Activated CD8-positive, alpha-beta memory T cell treated with anti-CD3 and anti-CD28 coated beads for 4 hours (primary cell): ENCODE results near the gene PLIN3.
"Not testable (repeated sequence)": the region's sequence is repeated elsewhere in the genome, so short reads cannot be mapped to it uniquely, and the experiment has no call there.

ENCODE experiments used
- DNase-seq, 2 donors: peaks; one replicate each; pipeline ENCODE4 v3.0.0-alpha.2; 2020; ENCODE audit warnings: low read depth in 2 of 2

PLIN3 gene

DNA sequence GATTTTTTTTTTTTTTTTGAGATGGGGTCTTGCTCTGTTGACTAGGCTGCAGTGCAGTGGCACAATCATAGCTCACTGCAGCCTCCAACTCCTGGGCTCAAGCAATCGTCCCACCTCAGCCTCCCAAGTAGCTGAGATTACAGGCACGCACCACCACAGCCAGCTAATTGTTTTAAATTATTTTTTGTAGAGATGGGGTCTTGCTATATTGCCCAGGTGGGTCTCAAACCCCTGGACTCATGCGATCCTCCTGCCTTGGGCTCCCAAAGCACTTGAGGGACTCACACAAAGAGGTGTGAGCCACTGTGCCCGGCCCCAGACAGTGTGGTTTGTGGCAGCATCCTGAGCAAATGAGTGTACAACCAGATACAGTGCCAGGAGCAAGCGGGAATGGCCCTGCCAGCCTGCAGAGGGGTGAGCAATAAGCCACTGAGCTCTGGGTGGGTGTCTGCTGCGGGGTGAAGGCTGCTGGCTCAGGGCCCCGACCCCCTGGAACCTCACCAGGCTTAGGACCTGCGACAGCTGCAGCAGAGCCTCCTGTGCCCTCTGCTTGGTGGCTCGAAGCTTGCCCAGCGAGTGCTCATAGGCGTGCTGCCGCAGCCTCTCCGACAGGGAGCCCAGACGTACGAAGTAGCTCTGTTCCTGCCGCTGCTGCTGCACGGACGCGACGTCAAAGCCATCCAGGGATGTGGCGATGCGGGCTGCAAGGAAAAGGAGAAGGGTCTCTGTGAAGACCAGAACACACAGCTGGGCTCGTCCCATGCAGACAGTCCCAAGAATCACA, 20.1 kb downstream of the PLIN3 start:
- no peak for DNase-seq

DNA sequence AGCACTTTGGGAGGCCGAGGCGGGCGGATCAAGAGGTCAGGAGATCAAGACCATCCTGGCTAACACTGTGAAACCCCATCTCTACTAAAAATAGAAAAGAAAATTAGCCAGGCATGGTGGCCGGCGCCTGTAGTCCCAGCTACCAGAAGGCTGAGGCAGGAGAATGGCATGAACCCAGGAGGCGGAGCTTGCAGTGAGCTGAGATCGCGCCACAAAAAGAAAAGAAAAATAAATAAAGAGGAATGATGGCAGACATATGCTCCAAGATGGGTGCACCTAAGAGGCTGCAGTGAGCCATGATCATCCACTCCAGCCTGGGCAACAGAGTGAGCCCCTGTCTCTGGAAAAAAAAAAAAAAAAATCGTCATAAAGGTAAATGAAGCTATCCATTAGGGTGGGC, 21.5 kb downstream of the PLIN3 start:
- DNase-seq: not testable (repeated sequence)

DNA sequence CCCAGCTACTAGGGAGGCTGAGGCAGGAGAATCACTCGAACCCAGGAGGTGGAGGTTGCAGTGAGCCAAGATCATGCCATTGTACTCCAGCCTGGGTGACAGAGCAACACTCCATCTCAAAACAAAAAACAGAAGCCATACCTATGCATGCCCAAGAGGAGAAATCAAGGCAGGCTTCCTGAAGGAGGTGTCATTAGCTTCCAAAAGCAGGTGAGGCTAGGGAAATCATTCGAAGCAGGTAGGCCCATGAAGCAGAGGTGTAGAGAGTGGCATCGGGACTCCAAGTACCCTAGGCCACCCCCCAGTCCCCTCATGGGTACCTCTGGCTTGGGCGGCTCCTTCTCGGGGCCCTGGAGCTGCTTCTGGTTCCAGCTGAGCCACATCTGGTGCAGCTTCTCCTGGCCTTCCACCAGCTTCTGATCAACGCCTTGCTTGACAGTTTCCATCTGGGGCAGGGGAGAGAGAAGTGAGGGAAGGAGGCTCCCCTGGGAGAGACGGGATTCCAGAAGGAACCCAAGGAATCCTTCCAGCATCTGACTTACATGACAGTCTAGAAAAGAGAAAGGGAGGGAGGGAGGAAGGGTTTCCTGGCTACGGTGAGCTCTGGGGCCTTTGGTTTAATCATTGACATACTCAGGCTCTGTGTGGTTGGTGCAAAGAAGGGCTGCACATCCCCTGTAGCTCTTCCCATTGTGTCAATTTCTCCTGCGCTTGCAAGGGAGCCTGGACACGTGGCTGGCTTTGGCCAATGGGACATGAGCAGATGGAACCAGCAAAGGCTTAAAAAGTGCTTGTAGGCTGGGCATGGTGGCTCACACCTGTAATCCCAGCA, 22.9 kb downstream of the PLIN3 start:
- no peak for DNase-seq

DNA sequence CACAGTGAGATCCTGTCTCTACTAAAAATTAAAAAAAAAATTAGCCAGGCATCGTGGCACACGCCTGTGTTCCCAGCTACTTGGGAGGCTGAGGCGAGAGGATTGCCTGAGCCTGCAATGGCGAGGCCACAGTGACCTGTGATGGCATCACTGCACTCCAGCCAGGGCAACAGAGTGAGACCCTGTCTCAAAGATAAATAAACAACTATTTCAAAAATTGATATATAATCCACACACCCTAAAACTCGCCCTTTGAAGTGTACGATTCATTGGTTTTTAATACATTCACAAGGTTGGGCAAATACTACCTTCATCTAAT, 23.9 kb downstream of the PLIN3 start:
- no peak for DNase-seq

DNA sequence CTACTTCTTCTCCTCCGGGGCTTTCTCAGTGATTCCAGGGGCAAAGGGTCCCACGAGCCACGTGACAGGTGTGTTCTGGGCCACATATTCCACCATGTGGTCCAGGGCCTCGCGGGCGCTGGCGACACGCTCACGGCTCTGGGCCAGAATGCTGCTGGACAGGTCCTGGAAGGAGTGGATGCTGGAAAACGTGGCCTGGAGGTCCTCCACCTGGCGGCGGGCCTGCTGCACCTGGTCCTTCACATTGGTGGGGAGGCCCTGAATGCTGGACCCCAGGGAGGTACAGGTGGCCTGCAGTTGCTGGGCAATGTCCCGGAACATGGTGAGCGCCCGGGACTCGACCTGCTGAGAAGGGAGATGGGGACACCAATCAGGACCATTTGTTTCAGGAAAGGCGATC, 28.3 kb downstream of the PLIN3 start:
- DNase-seq: no peak

DNA sequence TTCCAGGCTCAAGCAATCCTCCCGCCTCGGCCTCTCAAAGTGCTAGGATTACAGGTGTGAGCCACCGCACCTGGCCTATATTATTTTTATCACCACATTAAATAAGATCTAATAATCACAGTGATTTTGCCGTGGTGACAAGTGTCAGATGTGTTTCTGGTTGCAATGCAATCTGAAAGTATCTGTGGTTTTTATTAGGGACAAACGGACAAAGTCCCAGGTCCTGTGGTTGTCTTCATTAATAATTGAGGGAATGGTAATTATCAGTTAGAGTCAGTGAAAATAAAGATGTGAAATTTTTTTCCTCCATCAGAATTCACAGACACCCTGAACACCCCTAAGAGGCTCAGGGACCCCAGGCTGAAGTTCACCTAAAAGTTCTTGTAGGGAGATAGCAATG, 34.7 kb downstream of the PLIN3 start:
- DNase-seq: no peak

DNA sequence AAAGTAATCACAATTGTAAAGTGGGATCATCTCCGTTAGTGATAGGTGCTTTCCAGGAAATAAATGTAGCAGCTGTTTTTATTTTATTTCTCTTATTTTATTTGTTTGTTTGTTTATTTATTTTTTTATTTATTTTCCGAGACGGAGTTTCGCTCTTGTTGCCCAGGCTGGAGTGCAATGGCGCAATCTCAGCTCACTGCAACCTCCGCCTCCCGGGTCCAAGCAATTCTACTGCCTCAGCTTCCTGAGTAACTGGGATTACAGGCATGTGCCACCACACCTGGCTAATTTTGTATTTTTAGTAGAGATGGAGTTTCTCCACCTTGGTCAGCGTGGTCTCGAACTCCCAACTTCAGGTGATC, 35.5 kb downstream of the PLIN3 start:
- not testable (repeated sequence) for DNase-seq

DNA sequence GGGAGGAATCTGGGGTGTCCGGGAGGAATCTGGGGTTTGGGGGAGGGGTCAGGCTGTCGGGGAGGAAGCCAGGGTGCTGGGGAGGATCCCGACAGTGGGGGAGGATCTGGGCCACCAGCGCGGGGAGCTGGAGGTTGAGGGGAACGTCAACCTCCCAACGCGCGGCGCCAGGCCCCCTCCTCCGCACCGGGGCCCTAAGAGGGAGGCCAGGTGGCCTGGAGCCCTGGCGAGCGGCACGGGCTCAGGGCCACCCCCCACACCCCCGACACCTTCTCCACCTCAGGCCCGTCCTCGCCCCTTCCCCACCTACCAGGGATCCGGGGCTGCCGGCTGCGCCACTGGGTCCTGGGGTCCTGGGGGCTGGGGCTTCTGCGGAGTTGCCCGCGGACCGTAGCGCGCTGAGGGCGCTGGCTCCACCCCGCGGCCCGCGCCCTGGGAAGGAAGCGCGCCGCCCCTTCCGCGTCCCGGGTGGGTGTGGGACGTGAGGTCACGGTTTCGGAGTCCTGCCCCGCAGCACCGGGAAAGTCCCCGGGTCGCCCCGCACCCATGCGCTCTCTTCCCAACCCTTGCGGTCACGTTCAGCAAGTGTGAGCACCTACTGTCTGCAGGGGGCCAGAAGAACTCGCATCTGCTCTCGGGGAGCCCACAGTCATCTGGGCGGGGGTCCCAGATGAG, 36.0 kb downstream of the PLIN3 start, which contains the start of gene TICAM1:
Gene TICAM1, minus strand, starts transcription at position 409 of the 675 bp plus-strand sequence. CDS start 13,335 bp downstream, outside the sequence.
- DNase-seq: peak; percentile 67 to 70

DNA sequence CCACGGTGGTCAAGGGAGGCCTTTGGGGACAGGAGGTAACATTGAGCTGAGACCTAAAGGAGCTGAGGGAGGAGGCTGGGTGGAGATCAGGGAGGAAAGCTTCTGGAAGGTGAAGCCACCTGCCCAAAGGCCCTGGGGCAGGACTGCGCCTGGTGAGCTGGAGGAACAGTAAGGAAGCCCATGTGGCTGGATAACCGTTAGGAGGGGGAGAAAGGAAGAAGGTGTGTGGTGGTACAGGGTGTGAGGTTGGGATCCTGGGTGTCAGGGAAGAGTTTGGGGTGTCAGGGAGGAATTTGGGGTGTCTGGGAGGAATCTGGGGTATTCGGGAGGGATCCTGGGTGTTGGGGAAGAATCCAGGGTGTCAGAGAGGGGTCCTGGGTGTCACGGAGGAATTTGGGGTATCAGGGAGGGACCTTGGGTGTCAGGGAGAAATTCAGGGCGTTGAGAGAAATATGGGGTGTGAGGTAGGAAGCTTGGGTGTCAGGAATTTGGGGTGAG, 36.6 kb downstream of the PLIN3 start:
- DNase-seq: no peak

DNA sequence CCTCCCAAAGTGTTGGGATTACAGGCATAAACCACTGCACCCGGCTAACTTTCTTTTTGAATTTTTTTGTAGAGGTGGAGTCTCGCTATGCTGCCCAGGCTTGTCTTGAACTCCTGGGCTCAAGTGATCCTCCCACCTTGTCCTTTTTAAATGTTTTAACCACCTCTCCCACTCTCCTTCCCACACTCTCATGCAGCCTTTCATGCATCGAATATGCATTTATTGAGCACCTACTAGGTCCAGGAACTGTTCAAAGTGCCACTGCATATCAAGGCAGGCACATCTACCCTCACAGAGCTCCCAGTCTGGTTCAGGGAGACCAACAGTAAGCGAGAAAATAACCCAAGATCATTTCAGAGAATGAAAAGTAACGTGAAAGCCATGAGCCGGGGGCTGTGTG, 37.1 kb downstream of the PLIN3 start:
- DNase-seq: no peak

DNA sequence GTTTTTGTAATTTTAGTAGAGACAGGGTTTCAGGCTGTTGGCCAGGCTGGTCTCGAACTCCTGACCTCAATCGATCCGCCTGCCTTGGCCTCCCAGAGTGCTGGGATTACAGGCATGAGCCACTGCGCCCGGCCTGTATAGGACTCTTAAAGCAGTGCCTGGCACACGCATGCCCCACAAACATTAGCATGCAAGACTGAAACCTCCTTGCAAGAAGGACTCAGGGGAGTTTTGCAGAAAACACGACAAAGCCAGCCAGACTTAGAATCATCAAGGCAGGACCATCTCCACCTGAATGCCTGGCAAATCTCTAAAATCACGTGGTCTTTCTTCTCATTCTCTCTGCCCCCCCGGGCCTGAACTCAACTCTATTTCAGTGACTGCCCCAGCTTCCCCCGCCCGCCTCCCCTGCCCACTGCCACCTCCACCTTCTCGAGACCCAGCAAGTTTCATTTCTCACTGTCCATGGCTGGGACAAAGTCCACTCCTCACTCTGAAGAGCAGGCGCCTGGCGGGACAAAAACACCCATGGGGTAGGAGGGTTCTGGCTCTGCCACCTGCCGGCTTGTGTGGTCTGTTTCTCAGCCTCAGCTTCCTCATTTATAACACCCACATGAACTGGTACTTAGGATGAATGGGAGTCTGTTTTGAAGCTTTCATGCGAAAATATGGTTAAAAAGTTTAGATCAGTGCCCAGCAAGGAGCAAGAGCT, 38.3 kb downstream of the PLIN3 start:
- DNase-seq: no peak

DNA sequence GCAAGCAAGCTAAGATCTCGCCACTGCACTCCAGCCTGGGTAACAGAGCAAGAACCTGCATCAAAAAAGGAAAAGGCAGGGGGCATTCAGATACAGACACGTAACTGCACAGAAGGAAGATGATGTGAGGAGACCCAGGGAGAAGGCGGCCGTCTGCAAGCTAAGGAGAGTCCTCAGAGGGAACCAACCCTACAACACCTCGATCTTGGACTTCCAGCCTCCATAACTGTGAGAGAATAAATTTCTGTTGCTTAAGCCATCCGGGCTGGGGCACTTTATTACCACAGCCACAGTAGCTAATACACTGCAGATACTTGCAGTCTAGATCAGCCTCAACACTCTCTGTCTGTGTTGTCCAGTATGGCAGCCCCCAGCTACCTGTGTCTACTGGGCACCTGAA, 43.9 kb downstream of the PLIN3 start:
- no peak for DNase-seq

DNA sequence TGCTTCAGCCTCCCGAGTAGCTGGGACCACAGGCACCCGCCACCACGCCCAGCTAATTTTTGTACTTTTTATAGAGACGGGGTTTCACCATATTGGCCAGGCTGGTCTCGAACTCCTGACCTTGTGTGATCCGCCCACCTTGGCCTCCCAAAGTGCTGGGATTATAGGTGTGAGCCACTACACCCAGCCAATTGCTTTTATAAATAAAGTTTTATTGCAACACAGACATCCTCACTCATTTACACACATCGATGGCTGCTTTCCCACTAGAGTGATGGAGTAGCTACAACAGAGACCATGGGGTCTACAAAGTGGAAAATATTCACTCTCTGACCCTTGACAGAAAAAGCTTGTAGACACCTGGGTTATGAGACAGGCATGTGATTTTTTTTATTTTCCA, 45.1 kb downstream of the PLIN3 start:
- not testable (repeated sequence) for DNase-seq

DNA sequence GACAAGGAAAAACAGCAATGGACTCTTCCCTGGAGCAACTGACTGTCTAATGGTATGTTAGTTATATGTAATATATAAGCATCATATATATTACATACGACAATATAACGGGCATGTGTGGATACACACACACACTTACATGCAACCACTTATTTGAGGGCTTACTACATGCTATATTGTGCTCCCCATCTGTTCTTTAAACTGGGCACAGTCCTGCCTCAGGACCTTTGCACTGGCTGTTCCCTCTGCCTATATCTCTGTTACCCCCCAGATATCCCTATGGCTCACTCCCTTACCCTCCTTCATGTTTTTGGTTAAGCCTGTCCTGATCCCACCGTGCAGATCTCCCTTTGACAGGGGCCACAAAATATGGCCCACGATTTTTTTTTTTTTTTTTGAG, 46.2 kb downstream of the PLIN3 start:
- DNase-seq: no peak

DNA sequence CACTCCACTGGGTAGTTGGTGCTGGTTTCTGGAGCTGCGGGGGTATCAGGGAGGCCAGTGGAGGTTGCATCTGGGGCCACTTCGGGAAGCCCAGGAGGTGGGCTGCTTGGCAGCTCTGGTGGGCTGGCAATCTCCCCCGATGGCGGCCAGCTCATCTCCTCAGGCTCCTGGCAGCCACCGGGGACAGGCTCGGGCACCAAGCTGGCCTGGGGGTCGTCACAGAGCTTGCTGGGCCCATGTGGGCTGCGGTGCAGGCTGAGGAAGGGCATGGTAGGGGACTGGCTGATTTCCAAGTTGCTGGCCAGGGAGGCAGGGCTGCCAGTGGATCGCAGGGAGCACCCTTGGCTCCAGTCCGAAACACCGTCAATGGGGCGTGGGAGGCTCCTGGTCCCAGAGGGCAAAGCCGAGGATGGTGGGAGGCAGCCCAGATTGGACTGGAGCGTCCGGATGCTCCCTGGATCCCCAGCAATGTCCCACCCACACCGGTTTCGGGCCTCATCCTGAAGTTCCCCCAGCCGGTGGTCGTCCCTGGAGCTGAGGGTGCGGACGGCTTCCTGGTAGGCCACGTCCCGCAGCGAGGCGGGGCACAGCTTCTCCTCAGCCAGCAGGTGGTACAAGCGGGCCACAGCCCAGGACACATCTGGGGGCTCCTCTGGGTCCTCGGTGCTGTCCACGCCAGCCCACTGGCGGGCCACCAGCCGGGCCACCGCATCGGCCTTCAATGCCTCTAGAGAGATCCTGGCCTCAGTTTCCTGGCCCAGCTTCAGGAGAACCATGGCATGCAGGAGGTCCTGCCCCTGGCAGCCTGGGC, 49.8 kb downstream of the PLIN3 start:
- DNase-seq: no peak

DNA sequence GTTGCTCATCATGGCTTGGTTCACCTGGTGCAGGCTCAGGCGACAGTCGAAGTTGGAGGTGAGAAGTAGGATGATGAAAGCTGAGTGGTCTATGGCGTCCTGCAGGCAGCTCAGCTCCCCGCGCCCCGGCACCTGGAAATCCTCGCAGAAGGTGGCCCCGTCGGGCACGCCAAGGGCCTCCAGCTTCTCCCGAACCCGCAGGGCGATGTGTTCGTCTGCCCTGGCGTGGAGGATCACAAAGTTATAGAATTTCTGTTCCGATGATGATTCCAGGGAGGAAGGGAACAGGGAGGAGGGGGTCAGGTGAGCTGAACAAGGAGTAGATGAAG, 50.6 kb downstream of the PLIN3 start:
- no peak for DNase-seq

DNA sequence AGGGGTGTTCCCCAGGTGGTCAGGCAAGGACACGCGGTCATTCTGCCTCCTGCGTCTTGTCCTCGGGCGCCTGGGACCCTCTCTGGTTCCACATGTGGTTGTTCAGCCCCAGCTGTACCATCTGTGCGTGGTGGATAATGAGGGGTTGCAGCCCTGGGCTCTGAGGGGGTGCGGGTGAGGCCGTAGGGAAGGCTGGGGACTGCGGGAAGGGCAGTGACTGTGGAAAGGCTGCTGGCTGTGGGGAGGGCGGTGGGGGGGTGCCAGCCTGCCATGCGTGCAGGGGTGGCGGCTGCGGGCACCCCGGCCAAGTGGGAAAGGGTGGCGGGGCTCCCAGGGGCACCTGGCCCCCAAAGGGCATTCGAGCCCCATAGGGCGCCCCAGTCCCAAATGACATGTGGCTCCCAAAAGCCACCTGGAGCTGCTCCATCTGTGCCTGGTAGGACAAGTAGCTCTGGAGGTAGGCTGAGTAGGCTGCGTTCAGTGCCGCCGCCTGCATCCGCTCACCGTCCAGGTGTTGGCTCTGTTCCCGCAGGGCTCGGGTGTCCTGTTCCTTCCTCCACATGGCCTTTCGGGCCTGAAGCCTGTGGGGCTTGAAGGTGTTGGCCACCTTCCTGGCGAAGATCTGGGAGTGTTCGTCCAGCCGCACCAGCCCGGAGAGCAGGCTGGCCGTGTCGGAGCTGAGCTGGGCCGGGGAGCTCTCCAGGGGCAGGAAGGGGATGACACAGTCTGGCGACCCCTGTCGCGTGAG, 51.1 kb downstream of the PLIN3 start:
- no peak for DNase-seq

DNA sequence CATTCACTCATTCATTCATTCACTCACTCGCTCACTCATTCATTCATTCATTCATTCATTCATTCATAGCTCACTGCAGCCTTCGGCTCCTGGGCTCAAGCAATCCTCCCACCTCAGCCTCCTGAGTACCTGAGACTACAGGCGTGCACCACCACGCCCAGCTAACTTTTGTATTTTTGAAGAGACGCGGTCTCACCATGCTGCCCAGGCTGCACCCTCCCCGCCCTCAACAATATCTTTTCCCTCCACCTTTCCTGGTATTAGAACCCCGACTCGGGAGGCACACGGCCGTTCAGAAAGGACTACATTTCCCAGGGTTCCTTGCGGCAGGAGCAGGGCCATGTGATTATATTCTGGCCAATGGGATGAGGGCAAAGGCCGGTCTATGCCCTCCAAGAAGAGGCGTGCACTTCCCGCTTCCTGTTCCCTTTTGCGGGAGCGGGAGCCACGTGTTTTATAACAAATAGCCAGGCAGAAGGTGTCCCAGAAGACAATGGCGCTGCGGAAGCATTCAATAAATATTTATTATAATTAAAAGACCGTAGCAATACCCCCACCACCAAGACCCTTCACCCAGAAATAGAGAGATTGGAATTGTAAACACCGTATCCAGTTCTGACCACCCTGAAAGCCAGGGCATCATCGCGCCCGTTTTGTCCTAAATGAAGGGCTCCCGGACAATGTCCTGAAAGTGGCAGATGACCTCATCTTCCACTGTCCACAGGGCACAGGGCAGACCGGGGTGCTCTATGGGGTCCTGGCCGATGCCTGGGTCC, 51.9 kb downstream of the PLIN3 start:
- peak; percentile 43 to 51 for DNase-seq

DNA sequence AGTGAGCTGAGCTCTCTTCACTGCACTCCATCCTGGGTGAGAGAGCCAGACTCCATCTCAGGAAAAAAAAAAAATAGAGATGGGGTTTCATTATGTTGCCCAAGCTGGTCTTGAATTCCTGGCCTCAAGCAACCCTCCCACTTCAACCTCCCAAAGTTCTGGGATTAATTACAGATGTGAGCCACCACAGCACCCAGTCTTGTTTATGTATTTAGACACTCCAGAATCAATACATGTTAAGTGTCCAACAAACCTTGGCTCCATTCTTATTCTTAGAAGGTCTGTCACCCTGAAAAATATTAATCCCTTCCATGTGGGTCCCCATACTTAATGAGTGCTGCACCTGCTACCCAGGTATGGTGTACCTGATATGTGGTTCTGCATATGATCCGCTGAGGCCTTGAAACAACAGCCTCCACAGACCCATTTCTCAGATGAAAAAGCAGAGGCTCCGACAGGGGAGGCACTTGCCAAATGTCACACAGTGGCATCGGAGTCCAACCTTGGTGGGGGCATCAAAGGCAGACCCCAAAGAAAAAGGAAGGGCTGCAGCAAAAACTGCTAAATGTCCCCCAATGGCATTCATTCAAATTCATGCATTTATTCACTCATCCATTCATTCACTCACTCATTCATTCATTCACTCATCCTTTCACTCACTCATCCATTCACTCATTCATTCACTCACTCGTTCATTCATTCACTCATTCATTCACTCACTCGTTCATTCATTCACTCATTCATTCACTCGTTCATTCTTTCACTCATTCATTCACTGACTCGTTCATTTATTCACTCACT, 52.6 kb downstream of the PLIN3 start:
- no peak for DNase-seq
